Measurements from ENCODE around the gene PGAP1. TPM values are rescaled to one million over a fixed set of nuclear protein-coding genes. Genes with fewer than 3 reads are reported as not detected.

PGAP1 gene
- total and polyA plus RNA-seq, 2 experiments from 2014 or later: 2.4 to 6.3 TPM

DNA sequence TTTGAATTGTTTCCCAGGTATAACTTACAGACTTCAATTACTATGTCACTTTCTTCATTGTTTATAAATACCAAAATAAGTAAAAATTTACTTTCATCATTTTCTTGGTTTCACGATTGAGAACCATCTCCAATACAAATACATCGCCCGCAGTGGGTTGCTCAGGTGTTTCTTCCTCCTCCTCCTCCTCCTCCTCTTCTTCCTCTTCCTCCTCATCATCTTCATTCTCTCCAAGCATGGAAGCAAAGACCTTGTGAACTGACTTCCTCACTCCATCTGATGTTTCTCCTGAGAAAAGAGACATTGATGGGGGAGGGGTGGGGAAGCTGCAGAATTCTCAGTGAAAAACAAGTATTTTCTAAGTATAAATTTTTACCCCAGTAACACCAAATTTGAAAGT lies 133.6 kb downstream of the PGAP1 start:
- Histone ChIP-seq H3K27me3 (replicated peaks; ENCODE audit: insufficient read depth) (no peaks in the 10 kb centered on the region), H3K9me2 (ENCODE audit: insufficient read depth) (no peaks in the 10 kb centered on the region), H3K27ac (no peak overlapping the region), H3K9me3 (ENCODE audit: low read depth) (no peaks in the 10 kb centered on the region), H3K4me2 (ENCODE audit: unreplicated experiment) (no peak overlapping the region), H3K9ac (no peak overlapping the region), H3K79me2 (ENCODE audit: insufficient read depth) (peaks cover 23% of the 10 kb centered on the region), H3K4me3 (no peak overlapping the region), H3K4me1 (ENCODE audit: insufficient read depth) (0 out of 2 replicates have a peak, but pooled peaks cover 7% of the 10 kb centered on the region), H4K20me1 (ENCODE audit: insufficient read depth) (no peaks in the 10 kb centered on the region), H3K36me3 (ENCODE audit: low read depth) (peaks cover 59% of the 10 kb centered on the region), H2AFZ (no peak overlapping the region), H3F3A (ENCODE audit: insufficient read depth) (no peaks in the 10 kb centered on the region)
- WGBS, 2 experiments (ENCODE audit: low coverage in 1 of 2, low lambda C conversion rate in 2 of 2, missing lambda C conversion rate in 2 of 2): 99 to 100% methylated on average over 3 of the region's 3 CpGs
- DNase-seq: no peak
- in situ Hi-C loops (cut with MboI): no loop called here
- TF ChIP-seq EZH2phosphoT487 (IDR thresholded peaks at IDR 0.05; ENCODE audit: insufficient read depth, low read depth) (no peak), EZH2 (IDR thresholded peaks at IDR 0.05; ENCODE audit: insufficient read depth, poor library complexity, severe bottlenecking) (no peak)

DNA sequence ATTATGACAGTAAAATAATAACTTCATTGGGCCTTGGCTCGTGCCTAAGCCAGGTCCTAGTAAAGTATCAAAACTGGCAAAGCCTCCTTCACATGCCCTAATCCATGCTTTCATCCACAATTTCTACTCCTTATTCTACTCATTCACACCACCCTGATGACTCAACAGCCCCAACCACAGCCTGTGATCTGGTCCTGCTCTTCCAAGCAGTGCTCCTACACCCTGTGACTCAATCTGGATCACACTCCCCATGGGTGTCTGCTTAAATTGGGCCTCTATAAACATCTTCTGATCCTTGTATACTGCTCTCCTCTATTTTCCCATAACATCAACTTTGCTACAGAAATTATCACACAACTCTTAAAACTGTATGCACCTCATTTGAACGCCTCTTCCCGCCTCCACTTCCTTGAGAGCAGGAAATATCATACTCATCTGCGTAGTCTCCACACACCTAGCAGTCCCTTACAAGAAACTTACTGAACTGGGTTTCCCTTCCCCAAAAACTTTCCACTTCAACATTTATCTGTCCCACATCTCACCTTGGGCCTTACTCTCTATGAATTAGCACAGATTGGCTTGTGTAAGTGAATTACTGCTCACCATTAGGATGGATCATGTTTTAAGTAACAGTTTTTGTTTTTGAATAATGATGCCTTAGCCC lies 142.9 kb downstream of the PGAP1 start:
- in situ Hi-C loops (cut with MboI): no loop called here
- Histone ChIP-seq H3K27me3 (replicated peaks; ENCODE audit: insufficient read depth) (no peaks in the 10 kb centered on the region), H3K9me3 (ENCODE audit: low read depth) (no peaks in the 10 kb centered on the region), H3K36me3 (ENCODE audit: low read depth) (peaks cover 52% of the 10 kb centered on the region), H3K4me1 (ENCODE audit: insufficient read depth) (peaks cover 16% of the 10 kb centered on the region), H3K4me3 (no peak overlapping the region), H3K79me2 (ENCODE audit: insufficient read depth) (0 out of 2 replicates have a peak, but pooled peaks cover 19% of the 10 kb centered on the region), H3K4me2 (ENCODE audit: unreplicated experiment) (no peak overlapping the region), H4K20me1 (ENCODE audit: insufficient read depth) (no peaks in the 10 kb centered on the region), H3K9ac (no peak overlapping the region), H3K27ac (peak overlapping the region; percentile 20), H3F3A (ENCODE audit: insufficient read depth) (peaks cover 26% of the 10 kb centered on the region), H3K9me2 (ENCODE audit: insufficient read depth) (no peaks in the 10 kb centered on the region; the same call in 1 of the 2 replicates), H2AFZ (no peak overlapping the region)
- WGBS, 2 experiments (ENCODE audit: low coverage in 1 of 2, low lambda C conversion rate in 2 of 2, missing lambda C conversion rate in 2 of 2): 69 to 75% methylated on average over 4 of the region's 4 CpGs
- TF ChIP-seq EZH2phosphoT487 (IDR thresholded peaks at IDR 0.05; ENCODE audit: insufficient read depth, low read depth) (no peak), EZH2 (IDR thresholded peaks at IDR 0.05; ENCODE audit: insufficient read depth, poor library complexity, severe bottlenecking) (no peak)
- DNase-seq: peak; percentile 90

Small RNA genes lying within 50 kb of the gene (small RNA-seq; reads per million reads assigned to genes)
- gene AC012486.1 (ENCODE audit: low read depth, low replicate concordance): not detected

Other genes starting within 250 kb of the PGAP1 start
- 30.4 and 44.6 TPM in 2 replicates for gene GTF3C3, start 127.0 kb downstream of the PGAP1 start, total RNA-seq (2014; rRNA removed; shearing (Covaris generic))
- 13.1 and 16.0 TPM in 2 replicates for gene GTF3C3, start 127.0 kb downstream of the PGAP1 start, polyA plus RNA-seq (2016; fragmentation: Nextera tagmentation; extraction: Ambion mirVana)
- not detected in 2 replicates for gene C2orf66, start 117.4 kb downstream of the PGAP1 start, total RNA-seq (2014; rRNA removed; shearing (Covaris generic))
- gene C2orf66, start 117.4 kb downstream of the PGAP1 start, polyA plus RNA-seq (2016; fragmentation: Nextera tagmentation; extraction: Ambion mirVana): 0.25 TPM in 1 of 2 replicates, not detected in the other